Jurkat, Clone E6-1 (cell line): Measurements from ENCODE around the gene SRRM4.

Experiments
- DNase-seq: peaks from one replicate; pipeline ENCODE4 v3.0.0-alpha.2; 2011; ENCODE audit warnings: low read depth, low spot score
- H3K4me3 ChIP-seq: 2 replicates; pipeline ENCODE4 v1.5.1; 2011; ENCODE audit warnings: mild to moderate bottlenecking, low read length, control low read depth, moderate library complexity

SRRM4 gene

DNA sequence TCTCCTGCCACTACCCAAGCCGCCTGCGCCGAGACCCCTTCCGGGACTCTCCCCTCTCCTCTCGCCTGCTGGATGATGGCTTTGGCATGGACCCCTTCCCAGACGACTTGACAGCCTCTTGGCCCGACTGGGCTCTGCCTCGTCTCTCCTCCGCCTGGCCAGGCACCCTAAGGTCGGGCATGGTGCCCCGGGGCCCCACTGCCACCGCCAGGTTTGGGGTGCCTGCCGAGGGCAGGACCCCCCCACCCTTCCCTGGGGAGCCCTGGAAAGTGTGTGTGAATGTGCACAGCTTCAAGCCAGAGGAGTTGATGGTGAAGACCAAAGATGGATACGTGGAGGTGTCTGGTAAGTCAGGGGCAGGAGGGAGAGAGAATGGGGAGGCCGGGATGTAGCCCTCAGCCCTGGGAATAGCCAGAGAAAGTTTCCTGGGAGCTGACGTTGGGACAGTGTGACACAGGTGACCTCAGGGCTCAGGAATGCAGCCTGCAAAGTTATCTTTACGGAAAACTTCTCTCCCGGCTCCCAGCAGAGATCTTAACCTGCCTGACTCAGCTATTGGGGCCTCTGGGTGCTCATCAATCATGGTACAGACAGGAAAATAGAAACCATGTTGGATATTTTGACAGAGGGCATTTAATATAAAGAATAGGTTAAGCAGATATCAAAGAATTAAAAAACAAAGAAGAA is 198.1 kb downstream of the SRRM4 start:
- DNase-seq, result no peak
- no peak overlapping the region for H3K4me3 ChIP-seq

DNA sequence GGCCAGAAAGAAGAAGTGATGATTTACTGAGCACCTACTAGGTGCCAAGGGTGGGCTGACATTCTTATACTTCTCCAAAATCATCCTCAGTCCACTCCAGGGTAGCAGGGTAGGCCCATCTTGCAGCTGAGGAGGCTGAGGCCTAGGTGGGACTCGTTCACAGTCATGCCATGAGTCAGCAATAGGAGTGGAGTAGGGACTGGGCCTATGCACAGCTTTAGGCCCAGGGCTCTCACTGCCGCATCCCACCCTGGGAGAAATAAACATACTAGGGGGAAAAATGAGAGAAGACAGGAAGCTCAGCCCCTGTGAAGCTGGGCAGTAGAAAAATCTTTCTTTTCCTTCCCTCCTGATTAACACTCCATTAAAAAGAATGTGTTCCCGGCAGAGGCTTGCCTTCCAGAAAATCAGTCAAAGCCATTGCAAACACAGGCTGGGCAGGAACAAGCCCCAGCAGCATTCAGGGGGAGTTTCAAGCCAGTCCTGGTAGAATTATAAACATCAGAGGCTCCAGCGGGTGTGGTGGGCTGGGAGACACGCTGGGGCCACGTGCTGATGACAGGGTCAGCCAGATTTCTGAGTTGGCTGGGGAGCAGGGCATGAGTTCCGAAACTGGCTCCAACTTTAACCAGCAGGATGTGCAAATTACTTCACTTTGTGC is 199.2 kb downstream of the SRRM4 start:
- no peak for DNase-seq
- no peak overlapping the region for H3K4me3 ChIP-seq

GRCh38 chr12:119181202-119181601 is 199.9 kb downstream of the SRRM4 start:
- no peak overlapping the region for H3K4me3 ChIP-seq
- no peak for DNase-seq

DNA sequence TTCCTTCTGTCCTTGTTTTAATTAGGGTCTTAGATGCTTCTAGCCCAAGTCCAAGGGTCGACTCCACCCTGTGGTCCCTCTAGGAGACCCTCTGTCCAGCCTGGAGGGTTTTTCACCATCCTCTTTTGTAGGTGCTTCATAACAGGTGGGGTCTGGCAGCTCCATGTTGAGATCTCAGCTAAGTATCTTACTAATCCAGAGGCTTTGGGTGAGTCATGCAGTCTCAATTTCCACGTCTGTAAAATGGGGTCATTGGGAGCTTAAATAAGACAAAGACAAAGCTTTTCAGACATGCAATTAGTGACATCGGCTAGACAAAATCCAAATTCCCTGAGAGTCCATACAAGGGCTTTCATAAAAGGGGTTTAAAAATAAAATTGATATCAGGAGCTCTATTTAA is 200.6 kb downstream of the SRRM4 start:
- no peak for DNase-seq
- no peak overlapping the region for H3K4me3 ChIP-seq

GRCh38 chr12:119182701-119183493 is 201.6 kb downstream of the SRRM4 start:
- peak; percentile 14 for DNase-seq
- H3K4me3 ChIP-seq, result no peak overlapping the region

DNA sequence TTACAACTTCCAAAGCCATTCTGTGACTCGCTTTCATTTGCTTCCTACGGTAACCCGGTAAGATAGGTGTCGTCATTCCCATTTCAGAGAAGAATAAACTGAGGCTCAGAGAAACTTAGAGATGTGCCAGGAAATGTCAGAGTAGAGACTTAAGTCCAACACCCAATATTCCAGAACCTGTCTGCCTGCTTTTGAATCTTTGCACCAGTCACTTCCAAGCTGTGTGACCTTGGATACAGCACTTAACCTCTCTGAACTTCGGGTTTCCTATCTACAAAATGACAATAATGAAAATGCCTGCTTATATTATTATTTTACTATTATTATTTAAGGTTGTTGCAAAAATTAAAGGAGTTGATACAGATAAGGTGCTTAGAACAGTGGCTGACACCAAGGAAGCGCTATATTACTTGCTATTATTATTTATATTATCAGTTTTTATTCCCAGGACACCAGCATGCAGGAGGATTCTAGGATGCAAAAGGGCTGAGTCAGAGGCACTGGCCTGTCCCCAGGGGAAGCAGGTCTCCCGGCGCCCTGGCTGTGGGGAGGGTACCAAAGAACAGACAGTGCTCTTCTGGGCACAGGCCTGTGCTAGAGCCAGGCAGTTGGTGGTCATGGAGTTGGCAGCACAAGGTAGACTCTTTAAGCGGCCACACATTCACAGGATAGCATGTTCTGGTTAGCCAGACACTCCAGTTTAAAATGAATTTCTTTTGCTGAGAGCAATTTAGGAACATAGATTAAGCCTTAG is 202.8 kb downstream of the SRRM4 start:
- DNase-seq, result no peak

GRCh38 chr12:119195256-119195655 is 213.9 kb downstream of the SRRM4 start:
- DNase-seq, result no peak
- H3K4me3 ChIP-seq, result no peak overlapping the region

More for the DNA sequence above, 202.8 kb downstream of the SRRM4 start:
- H3K4me3 ChIP-seq, result no peak overlapping the region

DNA sequence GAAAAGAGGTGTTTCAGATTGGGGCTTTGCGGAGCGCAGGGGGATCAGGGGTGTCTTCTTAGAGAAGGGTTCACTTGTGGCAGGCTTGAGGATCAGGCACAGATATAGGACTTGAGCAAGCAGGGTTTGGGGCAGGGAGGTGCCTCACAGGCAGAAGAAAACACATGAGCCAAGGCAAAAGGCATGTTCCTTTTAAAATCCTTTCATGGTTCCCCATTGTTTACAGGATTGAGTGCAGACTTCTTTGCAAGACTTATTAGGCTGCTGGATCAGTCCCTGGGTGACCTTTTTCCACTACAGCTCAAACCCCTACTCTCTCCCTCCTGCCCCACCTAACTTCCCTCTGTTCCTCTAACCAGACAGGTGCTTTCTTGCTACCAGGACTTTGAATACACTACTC is 217.1 kb downstream of the SRRM4 start:
- H3K4me3 ChIP-seq, result no peak overlapping the region
- no peak for DNase-seq

DNA sequence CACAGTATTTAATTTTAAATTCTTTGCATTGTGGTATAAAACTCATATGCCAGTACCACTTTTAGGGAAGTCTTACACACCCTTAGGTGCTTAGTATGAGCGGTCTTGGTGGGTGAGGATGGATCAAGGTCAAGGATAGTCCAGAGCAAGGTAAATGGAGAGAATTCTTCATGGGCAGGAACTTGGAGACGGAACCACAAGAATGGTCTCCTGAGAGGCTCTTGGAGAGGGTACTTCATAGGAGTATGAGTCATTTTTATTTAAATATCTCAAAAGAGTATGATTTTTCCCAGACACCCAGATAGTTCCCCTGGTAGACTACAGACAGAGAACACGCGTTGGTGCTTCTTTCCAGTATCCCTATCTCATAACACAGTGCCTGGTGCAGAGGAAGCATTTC is 219.3 kb downstream of the SRRM4 start:
- no peak overlapping the region for H3K4me3 ChIP-seq
- DNase-seq, result no peak

DNA sequence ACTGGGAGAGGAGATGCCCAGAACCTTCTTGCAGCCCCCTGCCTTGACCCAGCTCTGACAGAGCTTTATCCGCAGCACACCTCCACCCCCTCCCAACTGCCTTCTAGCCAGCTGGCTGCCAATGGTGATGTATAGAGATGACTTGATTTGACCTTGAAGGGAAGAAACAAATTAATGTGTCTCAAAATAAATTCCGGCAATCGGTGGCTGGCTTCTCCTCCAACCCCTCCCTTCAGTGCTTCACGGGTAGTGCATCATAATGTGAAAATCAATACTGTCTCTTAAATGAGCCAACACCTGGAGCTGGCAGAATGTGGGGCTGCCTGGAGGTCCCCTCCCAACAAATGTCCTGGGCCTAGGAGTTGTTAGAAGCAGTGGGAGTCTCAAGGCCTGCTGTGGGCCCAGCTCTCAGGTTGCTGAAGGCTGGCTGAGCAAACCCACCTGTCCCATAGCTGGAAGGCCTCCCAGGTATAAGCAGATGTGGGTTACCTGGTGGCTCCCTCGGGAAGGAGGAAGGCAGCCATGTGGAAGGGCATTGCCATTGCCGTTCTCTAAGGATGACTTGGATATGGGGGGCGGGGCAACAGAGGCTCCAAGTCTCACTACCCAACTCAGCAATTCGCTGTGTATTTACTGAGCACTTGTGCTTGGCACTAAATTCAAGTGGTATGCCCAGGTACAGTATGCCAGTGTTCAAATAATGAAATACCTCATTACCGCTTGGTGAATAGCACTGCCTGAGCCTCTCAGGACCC is 220.6 kb downstream of the SRRM4 start:
- no peak for DNase-seq
- no peak overlapping the region for H3K4me3 ChIP-seq

DNA sequence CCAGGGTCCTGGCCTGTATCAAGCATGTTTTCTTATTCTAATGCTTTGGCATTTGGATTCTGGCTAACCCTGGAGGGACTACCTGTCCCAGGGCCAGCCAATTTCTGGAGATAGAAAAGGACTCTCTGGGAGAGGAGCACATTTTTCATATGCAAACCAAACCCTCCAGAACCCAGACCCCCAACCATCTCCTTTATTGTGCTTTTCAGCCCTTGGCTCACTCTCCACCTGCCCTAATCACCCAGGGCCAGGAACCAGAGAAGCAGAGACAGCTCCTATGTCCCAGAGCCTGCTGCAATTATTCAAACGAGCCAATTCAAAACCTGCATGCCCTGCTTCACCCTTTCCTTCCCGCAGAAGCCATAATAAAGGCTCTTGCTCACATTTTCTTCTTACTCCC is 221.2 kb downstream of the SRRM4 start:
- no peak overlapping the region for H3K4me3 ChIP-seq
- no peak for DNase-seq

- no peak for DNase-seq
- no peak overlapping the region for H3K4me3 ChIP-seq
Observed at GRCh38 chr12:119204131-119204530, 222.8 kb downstream of the SRRM4 start.

- no peak for DNase-seq
- H3K4me3 ChIP-seq, result no peak overlapping the region
Observed at GRCh38 chr12:119204671-119205285, 223.4 kb downstream of the SRRM4 start.

- no peak overlapping the region for H3K4me3 ChIP-seq
- no peak for DNase-seq
Observed at GRCh38 chr12:119206348-119207062, 225.2 kb downstream of the SRRM4 start.

- DNase-seq, result no peak
Observed at GRCh38 chr12:119207063-119207560, 225.8 kb downstream of the SRRM4 start.

GRCh38 chr12:119208626-119209061 is 227.3 kb downstream of the SRRM4 start:
- no peak for DNase-seq
- no peak overlapping the region for H3K4me3 ChIP-seq

More at GRCh38 chr12:119207063-119207560, 225.8 kb downstream of the SRRM4 start:
- H3K4me3 ChIP-seq, result no peak overlapping the region

DNA sequence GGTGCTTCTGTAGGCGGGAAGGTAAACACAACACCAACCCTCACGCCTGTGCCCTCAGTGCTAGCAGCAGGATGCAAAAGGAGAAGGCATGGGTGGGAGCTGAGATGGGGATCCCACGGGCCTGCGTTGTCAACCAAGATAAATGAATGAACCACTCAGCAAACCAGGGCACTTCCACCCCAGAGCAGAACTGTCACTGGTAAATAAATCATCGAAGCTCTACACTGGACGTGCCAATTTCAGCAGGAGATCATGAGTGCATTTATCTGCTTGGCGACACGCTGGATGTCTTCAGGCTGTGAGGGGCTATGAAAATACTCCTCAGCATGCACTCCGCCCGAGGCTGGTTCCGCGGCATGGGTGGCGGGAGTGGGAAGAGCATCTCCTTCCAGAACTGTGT is 230.5 kb downstream of the SRRM4 start:
- no peak for DNase-seq
- no peak overlapping the region for H3K4me3 ChIP-seq
